Measurements from ENCODE around the gene STK25.

STK25 gene

GRCh38 chr2:241502281-241502680 lies 6.1 kb downstream of the STK25 start:
- no peaks in the 10 kb centered on the region for H3K4me1 ChIP-seq (ENCODE audit: low read length)
- H3K4me2 ChIP-seq (ENCODE audit: low read depth, low read length): no peak overlapping the region
- H3K9me2 ChIP-seq (replicated peaks; ENCODE audit: insufficient read depth, low read length): no peaks in the 10 kb centered on the region
- no peaks in the 10 kb centered on the region for H3K36me3 ChIP-seq (replicated peaks; ENCODE audit: insufficient read depth, low read length)
- TF ChIP-seq CTCF (IDR thresholded peaks at IDR 0.05; ENCODE audit: low read length) (no peak), EZH2phosphoT487 (IDR thresholded peaks at IDR 0.05; ENCODE audit: low read length) (no peak), EZH2 (optimal IDR thresholded peaks at IDR 0.05; ENCODE audit: low read depth, low read length) (no peak)
- H3K27me3 ChIP-seq (replicated peaks; ENCODE audit: insufficient read depth, low read length): no peaks in the 10 kb centered on the region
- H3K79me2 ChIP-seq (ENCODE audit: low read length): peaks cover 9% of the 10 kb centered on the region; the same call in 1 of the 2 replicates
- H3K4me3 ChIP-seq (ENCODE audit: low read length): no peak overlapping the region
- no peaks in the 10 kb centered on the region for H3K9me3 ChIP-seq (replicated peaks; ENCODE audit: insufficient read depth, low read length)
- no peak for DNase-seq
- H3K9ac ChIP-seq (ENCODE audit: low read length): no peak overlapping the region
- no peak overlapping the region for H3K27ac ChIP-seq (ENCODE audit: low read length)
- no peaks in the 10 kb centered on the region for H4K20me1 ChIP-seq (ENCODE audit: insufficient read depth, low read length)
- no peaks in the 10 kb centered on the region for H3F3A ChIP-seq (ENCODE audit: insufficient read depth, low read length)
- H2AFZ ChIP-seq (ENCODE audit: low read length): no peak overlapping the region

GRCh38 chr2:241501551-241501950 lies 6.8 kb downstream of the STK25 start:
- no peak overlapping the region for H2AFZ ChIP-seq (ENCODE audit: low read length)
- no peaks in the 10 kb centered on the region for H4K20me1 ChIP-seq (ENCODE audit: insufficient read depth, low read length)
- H3K9ac ChIP-seq (ENCODE audit: low read length): no peak overlapping the region
- no peak overlapping the region for H3K4me2 ChIP-seq (ENCODE audit: low read depth, low read length)
- no peak overlapping the region for H3K4me3 ChIP-seq (ENCODE audit: low read length)
- H3F3A ChIP-seq (ENCODE audit: insufficient read depth, low read length): no peaks in the 10 kb centered on the region
- no peaks in the 10 kb centered on the region for H3K9me2 ChIP-seq (replicated peaks; ENCODE audit: insufficient read depth, low read length)
- peaks cover 9% of the 10 kb centered on the region; the same call in 1 of the 2 replicates for H3K79me2 ChIP-seq (ENCODE audit: low read length)
- DNase-seq: no peak
- no peaks in the 10 kb centered on the region for H3K27me3 ChIP-seq (replicated peaks; ENCODE audit: insufficient read depth, low read length)
- TF ChIP-seq EZH2phosphoT487 (IDR thresholded peaks at IDR 0.05; ENCODE audit: low read length) (no peak), EZH2 (optimal IDR thresholded peaks at IDR 0.05; ENCODE audit: low read depth, low read length) (no peak), CTCF (IDR thresholded peaks at IDR 0.05; ENCODE audit: low read length) (no peak)
- no peaks in the 10 kb centered on the region for H3K36me3 ChIP-seq (replicated peaks; ENCODE audit: insufficient read depth, low read length)
- H3K9me3 ChIP-seq (replicated peaks; ENCODE audit: insufficient read depth, low read length): no peaks in the 10 kb centered on the region
- no peak overlapping the region for H3K27ac ChIP-seq (ENCODE audit: low read length)
- no peaks in the 10 kb centered on the region for H3K4me1 ChIP-seq (ENCODE audit: low read length)

- Histone ChIP-seq H3K4me2 (ENCODE audit: low read depth, low read length) (no peak overlapping the region), H3K9ac (ENCODE audit: low read length) (no peak overlapping the region), H3K4me3 (ENCODE audit: low read length) (no peak overlapping the region), H3K9me2 (replicated peaks; ENCODE audit: insufficient read depth, low read length) (no peaks in the 10 kb centered on the region), H3F3A (ENCODE audit: insufficient read depth, low read length) (no peaks in the 10 kb centered on the region), H3K36me3 (replicated peaks; ENCODE audit: insufficient read depth, low read length) (no peaks in the 10 kb centered on the region), H3K27me3 (replicated peaks; ENCODE audit: insufficient read depth, low read length) (no peaks in the 10 kb centered on the region), H3K9me3 (replicated peaks; ENCODE audit: insufficient read depth, low read length) (no peaks in the 10 kb centered on the region), H4K20me1 (ENCODE audit: insufficient read depth, low read length) (no peaks in the 10 kb centered on the region), H2AFZ (ENCODE audit: low read length) (no peak overlapping the region), H3K27ac (ENCODE audit: low read length) (no peak overlapping the region), H3K4me1 (ENCODE audit: low read length) (no peaks in the 10 kb centered on the region), H3K79me2 (ENCODE audit: low read length) (peaks cover 8% of the 10 kb centered on the region; the same call in 1 of the 2 replicates)
- no peak for DNase-seq
- TF ChIP-seq EZH2phosphoT487 (IDR thresholded peaks at IDR 0.05; ENCODE audit: low read length) (no peak), CTCF (IDR thresholded peaks at IDR 0.05; ENCODE audit: low read length) (no peak), EZH2 (optimal IDR thresholded peaks at IDR 0.05; ENCODE audit: low read depth, low read length) (no peak)
These were observed 7.3 kb downstream of the STK25 start for GRCh38 chr2:241501099-241501541.
